Measurements from ENCODE around the gene MYBBP1A. TPM values are rescaled to one million over a fixed set of nuclear protein-coding genes. Genes with fewer than 3 reads are reported as not detected.

The MYBBP1A gene
- total and polyA plus RNA-seq, 12 donors = 18.7 to 30.3 (median 23.4) TPM

DNA sequence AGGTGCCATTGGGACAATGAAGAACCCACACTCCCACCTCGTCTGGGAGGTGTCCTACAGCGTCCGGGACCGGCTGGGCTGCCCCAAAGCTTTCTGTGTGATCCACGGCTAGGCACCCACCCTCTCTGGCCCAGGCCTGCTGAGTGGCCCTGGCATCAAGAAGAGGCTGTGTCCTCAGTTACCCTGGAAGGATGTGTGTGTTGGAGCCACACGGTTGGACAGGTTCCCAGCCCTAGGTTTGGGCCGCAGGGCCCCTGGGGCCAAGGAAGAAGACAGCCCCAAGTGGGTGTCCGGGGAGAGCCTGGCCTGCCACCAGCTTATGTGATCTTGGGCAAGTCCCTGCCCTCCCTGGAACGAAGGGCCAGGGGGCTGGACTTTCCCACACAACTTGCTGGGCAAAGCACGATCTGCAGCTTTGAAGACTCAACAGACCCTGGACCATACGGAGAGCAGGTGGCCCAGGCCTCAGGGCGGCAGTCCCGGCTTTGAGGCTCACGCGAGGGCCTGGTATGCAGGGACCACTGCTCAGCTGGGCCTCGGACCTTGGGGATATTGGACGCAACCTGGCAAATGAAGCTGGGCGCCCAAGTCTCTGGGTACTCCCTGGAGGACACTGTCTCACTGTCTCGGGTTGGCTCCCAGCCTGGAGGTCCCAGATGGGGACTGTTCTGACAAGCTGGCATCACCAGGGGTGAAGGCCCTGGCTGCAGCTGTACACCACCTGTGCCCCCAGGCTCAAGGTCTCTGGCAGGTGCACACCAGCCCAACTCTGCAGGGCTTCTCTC is 17.5 kb downstream of the MYBBP1A start:
- DNase-seq (peak in 1 of 2 donors; percentile 41), ATAC-seq (peak in 6 of 8 donors; percentile 2 to 15 (median 6))
- H3K27me3 ChIP-seq = no peaks in the 10 kb centered on the region
- intact Hi-C loops (cut with DNase I) = loop anchor here in 4 of 10 donors (5.0 to 10.0 kb wide), 3 partner anchors 40 to 115 kb away; partner anchors contain the start of gene SPNS2 (in 1 of the 4)
- peak overlapping the region; percentile 8 to 88 (median 77) for H3K27ac ChIP-seq
- WGBS, 2 donors = 57 to 68% methylated on average over 19 of the region's 19 CpGs
- peaks cover 0 to 51% (median 15%) of the 10 kb centered on the region in 9 donors for H3K36me3 ChIP-seq
- H3K4me3 ChIP-seq = no peak overlapping the region
- TF ChIP-seq, protein P1, sequence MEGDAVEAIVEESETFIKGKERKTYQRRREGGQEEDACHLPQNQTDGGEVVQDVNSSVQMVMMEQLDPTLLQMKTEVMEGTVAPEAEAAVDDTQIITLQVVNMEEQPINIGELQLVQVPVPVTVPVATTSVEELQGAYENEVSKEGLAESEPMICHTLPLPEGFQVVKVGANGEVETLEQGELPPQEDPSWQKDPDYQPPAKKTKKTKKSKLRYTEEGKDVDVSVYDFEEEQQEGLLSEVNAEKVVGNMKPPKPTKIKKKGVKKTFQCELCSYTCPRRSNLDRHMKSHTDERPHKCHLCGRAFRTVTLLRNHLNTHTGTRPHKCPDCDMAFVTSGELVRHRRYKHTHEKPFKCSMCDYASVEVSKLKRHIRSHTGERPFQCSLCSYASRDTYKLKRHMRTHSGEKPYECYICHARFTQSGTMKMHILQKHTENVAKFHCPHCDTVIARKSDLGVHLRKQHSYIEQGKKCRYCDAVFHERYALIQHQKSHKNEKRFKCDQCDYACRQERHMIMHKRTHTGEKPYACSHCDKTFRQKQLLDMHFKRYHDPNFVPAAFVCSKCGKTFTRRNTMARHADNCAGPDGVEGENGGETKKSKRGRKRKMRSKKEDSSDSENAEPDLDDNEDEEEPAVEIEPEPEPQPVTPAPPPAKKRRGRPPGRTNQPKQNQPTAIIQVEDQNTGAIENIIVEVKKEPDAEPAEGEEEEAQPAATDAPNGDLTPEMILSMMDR (IDR thresholded peaks at IDR 0.05) = no peak
- no peaks in the 10 kb centered on the region for H3K9me3 ChIP-seq
- H3K4me1 ChIP-seq = peaks cover 25 to 95% (median 71%) of the 10 kb centered on the region in 9 donors

DNA sequence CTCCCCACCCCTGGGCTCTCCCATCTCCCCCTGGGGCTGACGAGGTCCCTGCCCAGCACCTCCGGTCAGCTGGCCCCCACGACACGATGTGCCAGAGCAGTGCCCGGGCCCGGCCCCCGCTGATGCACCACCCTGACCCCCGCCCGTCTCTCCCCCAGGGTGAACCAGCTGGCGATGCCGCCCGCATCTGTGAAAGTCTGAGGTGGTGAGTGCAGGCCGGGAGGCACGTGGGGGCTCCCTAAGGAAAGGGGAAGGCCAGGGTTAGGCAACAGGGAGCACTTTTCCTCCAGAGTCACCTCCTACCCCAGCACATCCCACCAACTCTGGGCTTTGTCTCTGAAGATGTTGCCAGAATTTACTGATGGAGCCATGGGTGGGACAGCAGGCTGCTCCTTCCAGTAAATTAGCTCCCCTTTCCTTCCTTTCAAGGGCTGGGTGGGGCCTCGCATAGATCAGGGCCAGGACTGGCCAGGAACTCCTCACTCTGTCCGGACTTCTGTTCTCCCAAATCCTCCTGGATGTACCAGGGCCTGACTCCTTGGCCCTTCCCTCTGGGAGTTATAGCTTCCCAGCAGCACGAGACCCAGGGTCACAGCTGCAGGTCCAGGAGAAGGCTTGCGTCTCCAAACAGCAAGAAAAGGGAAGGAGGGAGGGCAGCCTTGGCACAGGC is 18.3 kb downstream of the MYBBP1A start:
- Histone ChIP-seq H3K4me3 (peak overlapping the region in 6 of 10 donors; percentile 8 to 25 (median 13)), H3K27ac (peak overlapping the region; percentile 27 to 88 (median 77)), H3K36me3 (peaks cover 0 to 45% (median 11%) of the 10 kb centered on the region in 9 donors), H3K4me1 (peaks cover 25 to 100% (median 79%) of the 10 kb centered on the region in 9 donors), H3K9me3 (no peaks in the 10 kb centered on the region), H3K27me3 (no peaks in the 10 kb centered on the region)
- ATAC-seq (peak; percentile 10 to 54 (median 40)), DNase-seq (peak in 1 of 2 donors; percentile 44)
- TF ChIP-seq, protein P1 (IDR thresholded peaks at IDR 0.05) = no peak
- 35 to 49% methylated on average over 18 of the region's 18 CpGs for WGBS, 2 donors
- intact Hi-C loops (cut with DNase I) = loop anchor here in 4 of 10 donors (5.0 to 10.0 kb wide), 3 partner anchors 40 to 115 kb away; partner anchors contain the start of gene SPNS2 (in 1 of the 4)

DNA sequence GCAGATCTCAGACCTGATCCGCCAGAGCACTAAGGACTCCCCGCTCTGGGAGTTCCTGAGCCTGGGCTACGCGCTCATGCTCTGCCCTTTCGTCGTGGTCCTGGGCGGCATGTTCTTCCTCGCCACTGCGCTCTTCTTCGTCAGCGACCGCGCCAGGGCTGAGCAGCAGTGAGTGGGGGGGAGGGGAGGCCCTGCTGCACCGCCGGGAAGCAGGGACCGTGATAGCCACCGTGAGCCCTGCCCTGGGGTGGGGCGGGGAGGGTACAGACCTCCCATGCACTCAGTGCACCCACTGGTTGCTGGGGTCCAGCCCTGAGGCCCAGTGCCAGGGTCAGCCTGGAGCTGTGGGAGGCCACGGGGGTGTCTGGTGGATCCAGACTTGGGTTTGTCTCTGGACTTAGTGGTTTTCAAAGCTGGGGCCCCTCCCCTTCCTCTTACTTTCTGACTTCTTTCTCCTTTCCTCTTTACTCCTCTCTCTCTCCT is 18.9 kb downstream of the MYBBP1A start:
- Histone ChIP-seq H3K4me1 (peaks cover 25 to 100% (median 79%) of the 10 kb centered on the region in 9 donors), H3K4me3 (peak overlapping the region in 6 of 10 donors; percentile 8 to 25 (median 13)), H3K36me3 (peaks cover 0 to 40% (median 11%) of the 10 kb centered on the region in 9 donors), H3K27ac (peak overlapping the region; percentile 27 to 88 (median 77)), H3K9me3 (no peaks in the 10 kb centered on the region), H3K27me3 (no peaks in the 10 kb centered on the region)
- TF ChIP-seq, protein P1 (IDR thresholded peaks at IDR 0.05) = no peak
- DNase-seq (no peak), ATAC-seq (peak in 5 of 8 donors; percentile 3 to 20 (median 11))
- intact Hi-C loops (cut with DNase I) = loop anchor here in 4 of 10 donors (5.0 to 10.0 kb wide), 3 partner anchors 39 to 114 kb away; partner anchors contain the start of gene SPNS2 (in 1 of the 4)
- WGBS, 2 donors = 24 to 37% methylated on average over 19 of the region's 19 CpGs

All from heart right ventricle (tissue), 16 donors.